GM19099 (cell line): ENCODE measurements around the gene SLC27A2.

Experiments used
- POLR2A ChIP-seq: IDR thresholded peaks from 3 replicates; pipeline ENCODE4 v1.6.1; 2011; ENCODE audit warnings: low read depth; ENCODE audit not compliant: insufficient read length; ENCODE audit errors: extremely low read depth

Gene SLC27A2

GRCh38 chr15:50183112-50183794 lies 1.3 kb downstream of the SLC27A2 start:
- no peak for TF ChIP-seq POLR2A

GRCh38 chr15:50184863-50185504 lies 3.0 kb downstream of the SLC27A2 start:
- no peak for TF ChIP-seq POLR2A

- TF ChIP-seq POLR2A, result no peak
Observed at GRCh38 chr15:50186090-50186489, 4.1 kb downstream of the SLC27A2 start.

GRCh38 chr15:50186752-50187151 lies 4.8 kb downstream of the SLC27A2 start:
- TF ChIP-seq POLR2A, result no peak

GRCh38 chr15:50187525-50187924 lies 5.5 kb downstream of the SLC27A2 start:
- TF ChIP-seq POLR2A, result no peak

- TF ChIP-seq POLR2A, result no peak
Observed at GRCh38 chr15:50187997-50188396, 6.0 kb downstream of the SLC27A2 start.

- no peak for TF ChIP-seq POLR2A
Observed at GRCh38 chr15:50189633-50190032, 7.6 kb downstream of the SLC27A2 start.

GRCh38 chr15:50190166-50190570 lies 8.2 kb downstream of the SLC27A2 start:
- TF ChIP-seq POLR2A, result no peak

- no peak for TF ChIP-seq POLR2A
Observed at GRCh38 chr15:50190723-50191122, 8.7 kb downstream of the SLC27A2 start.

- TF ChIP-seq POLR2A, result no peak
Observed at GRCh38 chr15:50192164-50192563, 10.2 kb downstream of the SLC27A2 start.

GRCh38 chr15:50192926-50193620 lies 11.1 kb downstream of the SLC27A2 start:
- no peak for TF ChIP-seq POLR2A

GRCh38 chr15:50202003-50202402 lies 20.0 kb downstream of the SLC27A2 start:
- no peak for TF ChIP-seq POLR2A

- no peak for TF ChIP-seq POLR2A
Observed at GRCh38 chr15:50206020-50206419, 24.0 kb downstream of the SLC27A2 start.

GRCh38 chr15:50209809-50210208 lies 27.8 kb downstream of the SLC27A2 start:
- TF ChIP-seq POLR2A, result no peak

GRCh38 chr15:50210462-50211157 lies 28.6 kb downstream of the SLC27A2 start:
- TF ChIP-seq POLR2A, result no peak
